ENCODE measurements around the gene GPX4. TPM values are rescaled to one million over a fixed set of nuclear protein-coding genes. Genes with fewer than 3 reads are reported as not detected.

Gene GPX4
- polyA plus RNA-seq, 10 donors: 117 to 183 (median 150) TPM

DNA sequence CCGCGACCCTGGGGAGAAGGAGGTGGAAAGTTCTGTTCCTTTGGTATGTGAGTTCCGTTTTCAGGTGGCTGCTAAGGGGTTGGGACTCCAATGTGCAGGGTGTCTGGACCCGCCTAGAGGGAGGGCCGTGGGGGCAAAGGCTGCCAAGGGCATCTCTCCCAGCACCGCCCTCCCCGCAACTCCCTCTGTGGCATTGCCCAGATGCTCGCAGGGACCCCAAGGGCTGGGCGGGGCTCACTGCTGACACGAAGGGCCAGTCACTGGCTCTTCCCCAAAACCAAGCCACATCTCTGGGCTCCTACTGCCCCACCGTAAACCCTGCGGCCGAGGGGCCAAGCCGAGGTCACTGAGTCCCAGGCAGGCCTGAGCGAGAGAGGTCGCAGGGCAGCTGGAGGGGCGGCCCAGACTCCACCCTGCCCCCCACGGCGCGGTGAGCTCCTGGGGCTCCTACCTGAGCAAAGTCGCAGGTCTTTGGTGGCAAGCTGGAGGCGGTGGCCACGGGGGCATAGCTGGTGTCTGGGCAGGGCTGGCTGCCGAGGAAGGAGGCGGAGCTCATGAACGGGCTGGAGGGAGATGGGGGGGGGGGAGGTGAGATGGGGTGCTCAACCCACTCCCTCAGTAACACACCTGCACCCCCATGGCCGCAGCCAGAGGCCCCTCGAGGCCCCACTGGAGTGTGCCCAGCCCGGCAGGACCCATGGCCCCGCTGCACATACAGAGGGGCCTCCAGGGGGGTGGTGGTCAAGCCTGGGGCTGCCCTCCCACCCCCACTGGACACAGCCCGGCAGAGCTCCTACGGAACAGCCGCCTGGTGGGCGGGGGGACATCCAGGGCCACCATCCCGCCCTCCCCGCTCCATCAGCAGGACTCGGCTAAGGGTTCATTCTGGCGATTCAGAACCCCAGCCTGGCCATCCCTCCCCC is 43.3 kb downstream of the GPX4 start:
- DNase-seq: no peak

DNA sequence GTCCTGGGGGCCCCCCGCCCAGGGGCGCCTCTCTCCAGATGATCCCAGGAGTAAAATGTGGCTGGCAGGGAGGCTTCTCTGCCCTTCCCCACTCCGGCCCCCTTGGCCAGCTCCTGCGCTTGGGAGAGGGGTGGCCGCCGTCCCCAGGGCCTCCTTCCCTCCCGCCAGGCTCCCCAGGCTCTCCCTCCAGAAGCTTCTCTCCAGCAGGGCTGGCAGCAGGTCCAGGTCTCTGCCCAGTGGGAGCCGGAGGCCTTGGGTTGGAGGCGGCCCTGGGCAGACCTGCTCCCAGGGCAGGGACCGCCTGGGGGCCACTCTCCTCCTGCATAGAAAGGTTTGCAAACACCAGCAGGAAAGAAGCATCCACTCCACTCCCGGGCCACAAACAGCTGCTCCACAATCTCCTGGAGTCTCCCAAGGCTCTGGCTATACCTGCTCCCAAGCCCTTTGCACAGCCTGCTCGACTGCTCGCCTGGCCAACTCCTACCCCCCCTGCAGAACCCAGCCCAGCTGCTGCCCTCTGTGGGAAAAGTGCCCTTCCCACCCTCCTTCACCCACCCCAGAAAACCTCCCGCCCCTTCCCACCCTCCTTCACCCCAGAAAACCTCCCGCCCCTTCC is 44.2 kb downstream of the GPX4 start:
- DNase-seq: no peak

DNA sequence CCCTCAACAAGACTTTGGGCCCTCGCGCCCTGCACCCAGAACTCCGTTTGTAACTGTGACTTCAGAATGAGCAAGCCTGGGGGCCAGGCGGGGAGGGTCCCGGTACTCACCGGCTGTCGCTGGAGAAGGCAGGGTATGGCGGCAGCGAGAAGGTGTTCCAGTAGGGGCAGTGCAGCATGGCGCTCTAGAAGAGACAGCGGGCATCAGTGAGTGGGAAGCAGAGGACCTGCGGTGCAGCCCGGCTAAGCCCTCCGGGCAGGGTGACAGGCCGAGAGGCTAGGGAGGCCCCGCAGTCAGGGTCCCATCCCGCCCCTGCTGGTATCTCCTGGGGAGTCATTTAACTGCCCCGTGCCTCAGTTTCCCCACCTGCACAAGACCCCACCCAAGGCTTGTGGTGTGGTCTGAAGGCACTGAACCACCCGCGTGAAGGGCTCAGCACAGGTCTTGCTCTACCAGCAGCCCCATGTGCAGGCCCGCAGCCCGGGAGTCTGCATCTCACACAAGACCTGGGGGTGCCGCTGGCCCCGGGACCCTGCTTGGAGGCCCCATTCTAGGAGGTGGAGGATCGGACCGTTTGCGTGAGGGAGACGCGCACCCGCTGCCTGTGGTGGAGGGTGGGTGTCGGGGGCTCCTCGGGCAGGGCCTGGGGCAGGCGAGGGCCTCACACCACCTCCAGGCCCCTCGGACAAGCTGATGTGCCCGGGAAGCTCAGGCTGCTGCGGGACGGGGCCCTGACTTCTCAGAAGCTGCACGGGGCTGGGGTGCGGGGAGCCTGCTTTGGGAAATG is 45.7 kb downstream of the GPX4 start:
- DNase-seq: no peak

DNA sequence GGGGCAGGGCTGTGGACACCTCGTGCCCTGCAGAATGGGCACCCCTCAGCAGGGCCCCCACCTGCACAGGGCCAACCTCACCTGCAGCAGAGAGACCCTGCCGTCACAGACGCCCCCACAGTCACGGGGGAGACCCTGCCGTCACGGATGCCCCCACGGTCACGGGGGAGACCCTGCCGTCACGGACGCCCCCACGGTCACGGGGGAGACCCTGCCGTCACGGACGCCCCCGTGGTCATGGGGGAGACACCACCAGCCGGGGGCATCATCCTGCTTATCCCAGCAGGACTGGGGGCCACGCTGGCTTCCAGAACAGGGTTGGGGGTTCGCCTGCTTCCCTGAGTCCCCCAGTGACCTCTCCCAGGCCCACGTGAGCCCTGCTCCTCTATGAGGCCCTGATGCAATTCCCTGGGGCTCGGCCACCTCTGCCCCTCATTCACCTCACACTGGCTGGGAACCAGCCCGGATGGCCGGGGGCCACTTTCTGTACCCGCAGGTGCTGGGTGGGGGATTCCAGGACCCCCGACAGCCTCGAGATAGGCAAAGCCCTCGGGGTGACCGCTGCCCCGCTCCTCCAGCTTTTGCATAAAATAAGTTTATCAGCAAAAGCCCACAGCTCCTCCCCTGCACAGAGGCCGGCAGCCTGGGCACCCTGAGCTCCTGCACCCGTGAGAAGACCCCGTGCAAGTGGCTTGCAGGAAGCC is 46.7 kb downstream of the GPX4 start:
- DNase-seq: no peak

DNA sequence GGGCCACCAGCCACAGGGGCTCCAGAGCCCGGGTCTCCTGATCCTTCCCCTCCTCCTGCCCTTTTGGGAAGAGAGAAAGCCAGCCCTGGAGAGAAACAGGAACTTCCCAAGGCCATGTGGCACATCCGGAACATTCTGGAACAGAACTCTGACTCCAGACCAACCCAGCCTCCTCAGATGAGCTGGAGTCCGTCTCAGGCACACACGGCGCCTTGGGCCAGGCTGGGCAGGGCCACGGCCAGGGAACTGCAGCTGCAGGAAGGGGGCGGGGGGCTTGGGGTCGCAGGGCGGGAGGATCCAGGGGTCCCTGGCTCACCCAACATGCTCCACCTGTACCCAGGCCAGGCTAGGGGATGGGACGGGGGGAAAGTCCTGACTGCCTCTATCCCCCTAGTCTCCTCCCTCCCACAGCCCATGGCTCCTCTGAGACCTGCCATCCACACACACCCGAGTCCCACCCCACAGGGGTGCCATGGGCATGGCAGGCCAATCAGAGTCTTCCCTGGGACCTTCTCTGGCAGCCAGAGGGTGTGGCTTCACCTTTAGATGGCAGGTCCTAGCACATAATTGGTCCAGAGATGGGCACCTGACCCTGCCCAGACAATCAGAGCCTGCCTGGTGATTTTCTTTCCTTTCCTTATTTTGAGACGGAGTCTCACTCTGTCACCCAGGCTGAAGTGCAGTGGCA is 47.4 kb downstream of the GPX4 start:
- DNase-seq: no peak

DNA sequence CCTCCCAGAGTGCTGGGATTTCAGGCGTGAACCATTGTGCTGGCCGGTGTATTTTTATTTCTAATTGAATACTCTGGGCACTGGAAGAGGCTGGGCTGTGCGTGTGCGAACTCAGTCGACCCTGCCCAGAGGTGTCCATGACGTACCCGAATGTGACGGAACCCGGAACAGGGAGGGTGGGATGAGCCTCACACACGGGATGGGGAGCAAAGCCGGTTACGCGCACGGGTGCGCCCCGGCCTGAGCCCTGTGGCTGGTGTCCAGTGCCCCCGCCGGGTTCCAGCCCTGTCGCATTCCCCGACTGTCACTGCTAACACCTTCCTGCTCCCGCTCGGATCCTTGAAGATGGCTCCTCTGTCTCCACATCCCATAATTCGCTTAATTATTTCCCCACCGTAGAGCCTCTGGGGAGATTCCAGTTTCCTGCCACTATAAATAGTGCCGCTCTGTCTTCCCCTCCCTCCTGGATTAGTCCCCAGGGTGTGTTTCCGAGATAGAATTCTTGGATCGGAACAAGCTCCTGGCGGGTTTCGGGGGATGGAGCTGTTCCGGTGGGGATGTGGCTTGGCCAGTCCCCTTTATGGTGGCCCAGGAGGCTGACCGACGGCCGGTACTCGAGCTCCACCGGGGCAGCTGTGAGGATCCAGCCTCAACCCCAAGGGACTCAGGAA is 48.3 kb downstream of the GPX4 start:
- no peak for DNase-seq

DNA sequence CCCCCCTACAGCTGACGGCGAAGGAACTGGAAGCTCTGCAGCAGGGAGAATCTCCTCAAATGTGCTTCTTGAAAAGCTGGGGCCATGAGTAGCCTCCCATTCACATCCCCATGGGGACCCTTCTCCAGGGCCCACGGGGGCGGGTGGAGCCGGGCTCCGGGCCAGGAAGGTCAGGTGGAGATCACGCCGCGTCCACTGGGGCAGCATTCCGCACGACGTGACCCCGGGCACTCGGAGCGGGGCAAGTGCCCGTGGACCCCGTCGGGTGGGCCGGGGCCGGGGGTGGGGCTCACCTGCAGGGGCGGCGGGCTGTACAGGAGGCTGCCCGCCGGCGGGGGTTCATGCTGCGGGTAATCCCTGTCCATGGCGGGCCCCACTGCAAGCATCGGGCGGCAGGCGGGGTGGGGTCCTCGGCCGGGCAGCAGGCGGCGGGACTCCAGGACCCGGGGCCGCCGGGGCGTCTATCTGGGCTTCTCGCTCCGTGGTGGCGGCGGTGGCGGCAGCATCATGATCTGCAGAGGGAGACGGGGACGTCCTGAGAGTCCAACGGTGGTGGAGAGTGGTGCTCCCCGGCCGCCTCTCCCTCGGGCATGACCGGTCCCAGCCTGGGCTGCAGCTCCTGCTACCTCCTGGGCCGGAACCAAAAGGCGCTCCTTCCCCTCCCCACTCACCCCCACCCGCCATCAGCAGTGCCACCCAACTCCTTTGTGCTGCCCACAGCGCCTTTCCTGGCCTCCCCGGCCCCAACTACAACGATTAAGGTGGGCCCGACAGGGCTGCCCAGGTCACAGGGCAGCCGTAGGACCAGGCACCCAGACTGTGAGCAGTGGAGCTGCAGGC is 50.3 kb downstream of the GPX4 start:
- DNase-seq: no peak

DNA sequence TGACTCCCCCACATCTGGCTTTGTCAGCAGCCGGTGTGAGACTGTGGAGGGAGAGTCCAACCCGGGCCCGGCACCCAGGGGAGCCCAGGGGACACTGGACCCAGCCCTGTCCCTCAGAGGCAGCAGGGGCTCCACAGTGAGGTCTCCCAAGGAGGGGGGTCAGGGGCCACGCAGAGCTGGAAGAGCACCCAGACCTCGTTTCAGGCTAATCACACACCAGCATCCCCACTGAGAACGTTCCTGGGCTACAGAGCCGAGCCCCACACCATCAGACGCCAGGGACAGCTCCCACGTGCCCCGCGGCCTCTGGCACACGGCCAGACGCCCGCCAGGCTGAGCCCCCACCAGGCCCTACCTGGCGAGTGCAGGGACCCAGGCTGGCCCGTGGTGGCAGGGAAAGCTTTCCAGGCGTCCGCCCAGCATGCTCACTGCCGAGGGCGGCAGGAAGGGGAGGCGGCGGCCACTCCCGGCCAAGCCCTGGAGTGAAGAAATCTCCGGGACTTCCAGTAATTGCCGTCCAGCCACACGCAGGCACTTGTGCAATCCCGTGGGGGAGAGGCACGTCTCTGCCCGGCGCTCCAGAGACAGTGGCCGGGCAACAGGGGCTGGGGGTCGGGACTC is 51.0 kb downstream of the GPX4 start:
- DNase-seq: peak in 2 of 3 donors; percentile 54 to 73

DNA sequence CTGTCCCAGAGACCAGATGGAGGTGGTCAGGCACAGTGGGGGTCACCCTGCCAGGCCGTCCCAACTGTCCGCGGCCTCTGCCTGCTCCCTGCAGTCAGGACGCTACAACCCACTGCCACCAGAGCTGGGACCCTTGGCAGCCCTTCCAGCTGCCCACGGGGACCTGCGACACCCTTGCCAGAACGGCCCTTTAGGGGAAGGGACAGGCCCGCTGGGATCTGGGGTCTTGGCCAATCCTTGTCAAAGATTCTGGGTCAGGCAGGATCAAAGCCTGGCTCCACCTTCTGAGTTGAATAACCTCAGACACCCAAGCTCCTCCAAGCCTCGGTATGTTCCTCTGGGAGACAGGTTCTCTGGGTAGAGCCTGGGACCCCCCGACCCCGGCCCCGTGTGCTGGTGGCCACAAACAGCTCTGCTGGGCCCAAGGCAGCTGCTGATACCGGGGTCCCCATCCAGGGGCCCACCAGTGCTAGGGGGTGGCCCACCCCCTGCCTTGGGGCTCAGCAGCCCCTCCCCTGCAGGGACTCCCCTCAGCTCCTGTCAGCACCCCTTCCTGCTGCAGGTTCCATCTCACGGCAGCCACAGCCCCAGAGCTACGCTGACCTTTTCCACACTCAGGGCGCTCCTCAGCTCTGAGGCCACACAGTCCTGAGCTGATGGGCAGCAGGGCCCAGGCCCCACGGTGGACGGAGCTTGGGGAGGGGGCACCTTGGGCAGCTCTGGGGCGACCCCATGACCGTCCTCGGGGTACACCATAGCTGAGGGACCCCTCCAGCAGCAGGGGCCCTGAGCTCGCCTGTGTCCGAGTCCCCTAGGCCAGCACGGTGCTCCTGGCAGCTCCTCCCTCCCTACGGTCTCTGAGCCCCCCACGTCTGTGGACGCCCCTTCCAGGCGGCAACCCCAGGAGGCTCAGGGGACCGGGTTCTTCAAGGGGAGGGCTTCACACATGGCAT is 51.8 kb downstream of the GPX4 start:
- DNase-seq: no peak

Other genes with a start within 250 kb of the GPX4 start
- gene CFD, start 244.3 kb upstream of the GPX4 start, polyA plus RNA-seq (ENCODE audit: insufficient read length in 10 of 10): 1 to 10 TPM; 1.0 to 5.4 (median 1.9) TPM
- gene MED16, start 210.8 kb upstream of the GPX4 start, polyA plus RNA-seq (ENCODE audit: insufficient read length in 10 of 10): 10 to 100 TPM; 26.6 to 41.5 (median 33.6) TPM
- not detected for gene RNU6-9, start 210.5 kb upstream of the GPX4 start, polyA plus RNA-seq (ENCODE audit: insufficient read length in 10 of 10)
- 10 to 100 TPM; 20.5 to 47.8 (median 30.2) TPM for gene R3HDM4, start 190.8 kb upstream of the GPX4 start, polyA plus RNA-seq (ENCODE audit: insufficient read length in 10 of 10)
- gene KISS1R, start 186.7 kb upstream of the GPX4 start, polyA plus RNA-seq (ENCODE audit: insufficient read length in 10 of 10): not detected
- gene ARID3A, start 178.0 kb upstream of the GPX4 start, polyA plus RNA-seq (ENCODE audit: insufficient read length in 10 of 10): 10 to 100 TPM in 6 of 10 donors, 1 to 10 TPM in 4; 6.9 to 13.1 (median 10.4) TPM
- gene WDR18, start 119.6 kb upstream of the GPX4 start, polyA plus RNA-seq (ENCODE audit: insufficient read length in 10 of 10): 10 to 100 TPM; 17.6 to 43.3 (median 24.5) TPM
- under 1 TPM in 9 of 10 donors, not detected in 1; 0.13 to 0.35 (median 0.17) TPM for gene GRIN3B, start 103.6 kb upstream of the GPX4 start, polyA plus RNA-seq (ENCODE audit: insufficient read length in 10 of 10)
- 10 to 100 TPM; 51.8 to 91.2 (median 73.3) TPM for gene TMEM259, start 82.9 kb upstream of the GPX4 start, polyA plus RNA-seq (ENCODE audit: insufficient read length in 10 of 10)
- not detected for gene RNU6-2, start 82.5 kb upstream of the GPX4 start, polyA plus RNA-seq (ENCODE audit: insufficient read length in 10 of 10)
- gene CNN2, start 77.4 kb upstream of the GPX4 start, polyA plus RNA-seq (ENCODE audit: insufficient read length in 10 of 10): 10 to 100 TPM; 40.4 to 84.7 (median 54.1) TPM
- 10 to 100 TPM in 9 of 10 donors, 1 to 10 TPM in 1; 4.8 to 29.3 (median 12.0) TPM for gene ABCA7, start 63.9 kb upstream of the GPX4 start, polyA plus RNA-seq (ENCODE audit: insufficient read length in 10 of 10)
- gene ARHGAP45, start 36.8 kb upstream of the GPX4 start, polyA plus RNA-seq (ENCODE audit: insufficient read length in 10 of 10): 10 to 100 TPM in 5 of 10 donors, 1 to 10 TPM in 5; 6.3 to 20.7 (median 10.1) TPM
- gene POLR2E, start 8.6 kb upstream of the GPX4 start, polyA plus RNA-seq (ENCODE audit: insufficient read length in 10 of 10): 100 to 1,000 TPM in 8 of 10 donors, 10 to 100 TPM in 2; 81.8 to 145 (median 110) TPM
- gene SBNO2, start 70.3 kb downstream of the GPX4 start, polyA plus RNA-seq (ENCODE audit: insufficient read length in 10 of 10): 10 to 100 TPM in 5 of 10 donors, 1 to 10 TPM in 5; 6.1 to 14.5 (median 10.4) TPM
- gene STK11, start 101.8 kb downstream of the GPX4 start, polyA plus RNA-seq (ENCODE audit: insufficient read length in 10 of 10): 10 to 100 TPM; 37.8 to 53.7 (median 47.7) TPM
- 1 to 10 TPM in 7 of 10 donors, under 1 TPM in 3; 0.97 to 2.7 (median 1.2) TPM for gene CBARP, start 134.0 kb downstream of the GPX4 start, polyA plus RNA-seq (ENCODE audit: insufficient read length in 10 of 10)
- gene ATP5F1D, start 137.8 kb downstream of the GPX4 start, polyA plus RNA-seq (ENCODE audit: insufficient read length in 10 of 10): 100 to 1,000 TPM; 114 to 184 (median 135) TPM
- 10 to 100 TPM; 27.7 to 44.0 (median 33.6) TPM for gene MIDN, start 144.6 kb downstream of the GPX4 start, polyA plus RNA-seq (ENCODE audit: insufficient read length in 10 of 10)
- 100 to 1,000 TPM; 408 to 480 (median 436) TPM for gene CIRBP, start 165.3 kb downstream of the GPX4 start, polyA plus RNA-seq (ENCODE audit: insufficient read length in 10 of 10)
- gene FAM174C, start 171.5 kb downstream of the GPX4 start, polyA plus RNA-seq (ENCODE audit: insufficient read length in 10 of 10): 10 to 100 TPM in 9 of 10 donors, 1 to 10 TPM in 1; 7.9 to 17.0 (median 14.3) TPM
- gene EFNA2, start 181.9 kb downstream of the GPX4 start, polyA plus RNA-seq (ENCODE audit: insufficient read length in 10 of 10): 1 to 10 TPM in 7 of 10 donors, under 1 TPM in 3; 0.29 to 2.4 (median 1.3) TPM